ENCODE measurements around the gene LACRT.

The LACRT gene

GRCh38 chr12:54608769-54609168 is 25.9 kb downstream of the LACRT start:
- DNase-seq = no peak
- H4K20me1 ChIP-seq (ENCODE audit: insufficient read depth, low read length) = no peaks in the 10 kb centered on the region
- peaks cover 12% of the 10 kb centered on the region for H3K27me3 ChIP-seq (ENCODE audit: insufficient read depth, low read length, poor library complexity)
- H3K36me3 ChIP-seq (ENCODE audit: insufficient read depth, low read length) = no peaks in the 10 kb centered on the region
- H3K4me2 ChIP-seq (ENCODE audit: insufficient read depth, low read length) = no peak overlapping the region
- no peaks in the 10 kb centered on the region for H3K4me1 ChIP-seq (ENCODE audit: insufficient read depth, low read length)
- no peak for ATAC-seq (ENCODE audit: insufficient read depth, low read depth)
- H3K9me3 ChIP-seq (ENCODE audit: insufficient read depth, low read length, severe bottlenecking) = no peaks in the 10 kb centered on the region
- TF ChIP-seq EZH2 (IDR thresholded peaks at IDR 0.05; ENCODE audit: borderline replicate concordance, low read depth, low read length, severe bottlenecking) = no peak
- no peak for TF ChIP-seq CTCF (IDR thresholded peaks at IDR 0.05; ENCODE audit: borderline replicate concordance, extremely low read depth, low read length, poor library complexity, severe bottlenecking)
- no peak overlapping the region for H2AFZ ChIP-seq (ENCODE audit: low read depth, low read length)
- H3K27ac ChIP-seq (ENCODE audit: low read length) = no peak overlapping the region
- no peak overlapping the region for H3K9ac ChIP-seq (ENCODE audit: low read depth, low read length)
- no peaks in the 10 kb centered on the region for H3K79me2 ChIP-seq (ENCODE audit: insufficient read depth, low read length)
- no peak overlapping the region for H3K4me3 ChIP-seq (ENCODE audit: low read depth in 1 of 2, low read length in 2 of 2)

- H3K27ac ChIP-seq (ENCODE audit: low read length) = no peak overlapping the region
- H3K4me2 ChIP-seq (ENCODE audit: insufficient read depth, low read length) = no peak overlapping the region
- H2AFZ ChIP-seq (ENCODE audit: low read depth, low read length) = no peak overlapping the region
- H3K36me3 ChIP-seq (ENCODE audit: insufficient read depth, low read length) = no peaks in the 10 kb centered on the region
- H3K4me3 ChIP-seq (ENCODE audit: low read depth in 1 of 2, low read length in 2 of 2) = no peak overlapping the region
- H3K4me1 ChIP-seq (ENCODE audit: insufficient read depth, low read length) = no peaks in the 10 kb centered on the region
- ATAC-seq (ENCODE audit: insufficient read depth, low read depth) (no peak), DNase-seq (no peak)
- H3K79me2 ChIP-seq (ENCODE audit: insufficient read depth, low read length) = no peaks in the 10 kb centered on the region
- H3K27me3 ChIP-seq (ENCODE audit: insufficient read depth, low read length, poor library complexity) = peaks cover 12% of the 10 kb centered on the region
- no peak for TF ChIP-seq EZH2 (IDR thresholded peaks at IDR 0.05; ENCODE audit: borderline replicate concordance, low read depth, low read length, severe bottlenecking)
- TF ChIP-seq CTCF (IDR thresholded peaks at IDR 0.05; ENCODE audit: borderline replicate concordance, extremely low read depth, low read length, poor library complexity, severe bottlenecking) = no peak
- H3K9ac ChIP-seq (ENCODE audit: low read depth, low read length) = no peak overlapping the region
- H4K20me1 ChIP-seq (ENCODE audit: insufficient read depth, low read length) = no peaks in the 10 kb centered on the region
- H3K9me3 ChIP-seq (ENCODE audit: insufficient read depth, low read length, severe bottlenecking) = no peaks in the 10 kb centered on the region
Observed at GRCh38 chr12:54608156-54608555, 26.5 kb downstream of the LACRT start.

GRCh38 chr12:54606556-54606955 is 28.1 kb downstream of the LACRT start:
- TF ChIP-seq EZH2 (IDR thresholded peaks at IDR 0.05; ENCODE audit: borderline replicate concordance, low read depth, low read length, severe bottlenecking) (no peak), CTCF (IDR thresholded peaks at IDR 0.05; ENCODE audit: borderline replicate concordance, extremely low read depth, low read length, poor library complexity, severe bottlenecking) (no peak)
- no peak for DNase-seq
- no peaks in the 10 kb centered on the region for H3K4me1 ChIP-seq (ENCODE audit: insufficient read depth, low read length)
- H3K36me3 ChIP-seq (ENCODE audit: insufficient read depth, low read length) = no peaks in the 10 kb centered on the region
- no peaks in the 10 kb centered on the region for H3K9me3 ChIP-seq (ENCODE audit: insufficient read depth, low read length, severe bottlenecking)
- no peaks in the 10 kb centered on the region for H3K79me2 ChIP-seq (ENCODE audit: insufficient read depth, low read length)
- no peak overlapping the region for H3K4me2 ChIP-seq (ENCODE audit: insufficient read depth, low read length)
- H3K9ac ChIP-seq (ENCODE audit: low read depth, low read length) = no peak overlapping the region
- no peak overlapping the region for H3K27ac ChIP-seq (ENCODE audit: low read length)
- H4K20me1 ChIP-seq (ENCODE audit: insufficient read depth, low read length) = no peaks in the 10 kb centered on the region
- H2AFZ ChIP-seq (ENCODE audit: low read depth, low read length) = no peak overlapping the region
- no peak for ATAC-seq (ENCODE audit: insufficient read depth, low read depth)
- no peak overlapping the region for H3K4me3 ChIP-seq (ENCODE audit: low read depth in 1 of 2, low read length in 2 of 2)
- H3K27me3 ChIP-seq (ENCODE audit: insufficient read depth, low read length, poor library complexity) = peaks cover 9% of the 10 kb centered on the region

Data from DND-41 (cell line).